22Rv1 (cell line): Measurements from ENCODE around the gene EZH2.

Experiments used
- H3K27ac ChIP-seq: fragments of 450-650 bp; 2 replicates; pipeline ENCODE4 v1.5.1; 2017
- CTCF ChIP-seq: fragments of 450-650 bp; IDR thresholded peaks from 2 replicates; pipeline ENCODE4 v1.5.1; 2017; ENCODE audit warnings: mild to moderate bottlenecking
- ZFX ChIP-seq: fragments of 450-650 bp; IDR thresholded peaks from 2 replicates; pipeline ENCODE4 v1.6.1; 2017; ENCODE audit warnings: antibody characterized with exemption, borderline replicate concordance

EZH2 gene

GRCh38 chr7:148912151-148912550 is 28.1 kb upstream of the EZH2 start:
- TF ChIP-seq CTCF (no peak), ZFX (no peak)
- no peak overlapping the region for H3K27ac ChIP-seq

- H3K27ac ChIP-seq, result no peak overlapping the region
- TF ChIP-seq CTCF, result no peak
- TF ChIP-seq ZFX, result no peak
Observed at GRCh38 chr7:148911626-148912025, 27.5 kb upstream of the EZH2 start.

- H3K27ac ChIP-seq, result no peak overlapping the region
- TF ChIP-seq ZFX, result no peak
- TF ChIP-seq CTCF, result no peak
Observed at GRCh38 chr7:148909568-148909967, 25.5 kb upstream of the EZH2 start.

GRCh38 chr7:148906707-148907498 is 22.8 kb upstream of the EZH2 start:
- TF ChIP-seq CTCF, result no peak
- TF ChIP-seq ZFX, result no peak
- no peak overlapping the region for H3K27ac ChIP-seq

GRCh38 chr7:148905093-148905666 is 21.1 kb upstream of the EZH2 start:
- TF ChIP-seq CTCF (no peak), ZFX (no peak)
- no peak overlapping the region for H3K27ac ChIP-seq

GRCh38 chr7:148903504-148903903 is 19.4 kb upstream of the EZH2 start:
- H3K27ac ChIP-seq, result no peak overlapping the region
- TF ChIP-seq ZFX (no peak), CTCF (no peak)

GRCh38 chr7:148901178-148901577 is 17.1 kb upstream of the EZH2 start:
- TF ChIP-seq CTCF (no peak), ZFX (no peak)

More at GRCh38 chr7:148901178-148901577, 17.1 kb upstream of the EZH2 start:
- no peak overlapping the region for H3K27ac ChIP-seq
